Body of pancreas (tissue), 4 donors: ENCODE measurements around the gene GIGYF2. TPM values are rescaled to one million over a fixed set of nuclear protein-coding genes. Genes with fewer than 3 reads are reported as not detected.
"Not testable (repeated sequence)": the region's sequence is repeated elsewhere in the genome, so short reads cannot be mapped to it uniquely, and the experiment has no call there.

Source experiments
- ATAC-seq: fragments of 150-250 bp; one replicate; pipeline ENCODE4 v1.9.1; 2016
- DNase-seq, 4 donors: peaks; one replicate each; pipeline ENCODE4 v3.0.0-alpha.2; 2019
- H3K27ac ChIP-seq, 4 donors: fragments of 200-600 bp; sonication (generic); 1 replicate in 3 of 4; 2 replicates in 1 of 4; pipeline versions ENCODE4 v1.5.1 to v1.6.1; 2016 to 2019; ENCODE audit warnings: mild to moderate bottlenecking in 1 of 4, mixed read lengths in 1 of 4, moderate library complexity in 1 of 4
- H3K27me3 ChIP-seq, 2 donors: fragments of 200-600 bp; sonication (generic); one replicate each; pipeline ENCODE4 v1.6.0; 2016; ENCODE audit warnings: mild to moderate bottlenecking in 1 of 2
- H3K36me3 ChIP-seq, 2 donors: fragments of 200-600 bp; sonication (generic); replicated peaks in 1 of 2; 2 replicates each; pipeline ENCODE4 v1.5.1; 2016; ENCODE audit warnings: low read depth in 2 of 2; ENCODE audit not compliant: insufficient read depth in 1 of 2
- H3K4me1 ChIP-seq: fragments of 200-600 bp; sonication (generic); one replicate; pipeline ENCODE4 v1.6.0; 2016
- H3K4me3 ChIP-seq, 2 donors: fragments of 200-600 bp; sonication (generic); 1 replicate in 1 of 2; 2 replicates in 1 of 2; pipeline ENCODE4 v1.5.1; 2016 to 2019
- H3K9me3 ChIP-seq, 3 donors: fragments of 200-600 bp; sonication (generic); 1 replicate in 2 of 3; 2 replicates in 1 of 3; pipeline ENCODE4 v1.5.1; 2016
- CTCF ChIP-seq, 7 experiments: fragments of 450-650 bp in 4 of 7; fragments of 200-600 bp in 3 of 7; sonication (generic) in 3 of 7; IDR thresholded peaks; one replicate each; pipeline ENCODE4 v1.5.1; 2016 to 2019; ENCODE audit warnings: antibody characterized with exemption in 7 of 7
- POLR2A ChIP-seq, 3 donors: fragments of 450-650 bp; IDR thresholded peaks; one replicate each; pipeline ENCODE4 v1.6.1; 2016; ENCODE audit warnings: antibody characterized with exemption in 3 of 3, mild to moderate bottlenecking in 2 of 3
- WGBS, 2 donors: methylation state at CpG; one replicate each; pipeline ENCODE4 v1.1.5; 2017; 5-methylcytosine and 5-hydroxymethylcytosine counted together
- intact Hi-C: fragments of 100-400 bp; cut with DNase I; formaldehyde crosslinking; loops from one replicate; pipeline ENCODE4 v1.15.1; 2023
- total RNA-seq, 2 donors: library from RNA; depleted of rRNA; stranded (reverse); fragments of >200 nt; gene quantifications; one replicate each; pipeline ENCODE4 v1.1.0, GENCODE V29; 2016

The GIGYF2 gene
- total RNA-seq, 2 donors from 2014 or later, result 66.2 to 107 TPM

- no peak for ATAC-seq
- no peaks in the 10 kb centered on the region for H3K9me3 ChIP-seq
- intact Hi-C loops, result no loop called here
- no peak for TF ChIP-seq CTCF (IDR thresholded peaks at IDR 0.05)
- H3K27me3 ChIP-seq, result no peaks in the 10 kb centered on the region
- no peak for DNase-seq
- no peak overlapping the region for H3K27ac ChIP-seq
- H3K36me3 ChIP-seq, result peaks cover 0 to 2% of the 10 kb centered on the region in 2 donors
- H3K4me3 ChIP-seq, result no peak overlapping the region
- peaks cover 15% of the 10 kb centered on the region for H3K4me1 ChIP-seq
Measured at GRCh38 chr2:232713505-232713904, 16.4 kb downstream of the GIGYF2 start.

- peaks cover 15% of the 10 kb centered on the region for H3K4me1 ChIP-seq
- DNase-seq, result no peak
- peaks cover 0 to 2% of the 10 kb centered on the region in 2 donors for H3K36me3 ChIP-seq
- H3K9me3 ChIP-seq, result no peaks in the 10 kb centered on the region
- TF ChIP-seq CTCF (IDR thresholded peaks at IDR 0.05), result no peak
- TF ChIP-seq POLR2A (IDR thresholded peaks at IDR 0.05), result no peak
- no peak overlapping the region for H3K4me3 ChIP-seq
- H3K27ac ChIP-seq, result no peak overlapping the region
- 60 to 73% methylated on average over 3 of the region's 3 CpGs for WGBS, 2 donors
- H3K27me3 ChIP-seq, result no peaks in the 10 kb centered on the region
- ATAC-seq, result no peak
- intact Hi-C loops, result no loop called here
Measured at GRCh38 chr2:232714969-232715368, 17.8 kb downstream of the GIGYF2 start.

GRCh38 chr2:232720056-232720455, 22.9 kb downstream of the GIGYF2 start:
- DNase-seq, H3K27ac ChIP-seq, H3K4me3 ChIP-seq, intact Hi-C loops, H3K9me3 ChIP-seq, H3K27me3 ChIP-seq, ATAC-seq, H3K36me3 ChIP-seq: not testable (repeated sequence)
- peaks cover 19% of the 10 kb centered on the region for H3K4me1 ChIP-seq

- ATAC-seq (no peak), DNase-seq (no peak)
- Histone ChIP-seq H3K36me3 (peaks cover 0 to 6% of the 10 kb centered on the region in 2 donors), H3K4me3 (no peak overlapping the region), H3K4me1 (peaks cover 7% of the 10 kb centered on the region), H3K9me3 (no peaks in the 10 kb centered on the region), H3K27ac (no peak overlapping the region), H3K27me3 (no peaks in the 10 kb centered on the region)
- 76 to 86% methylated on average over 2 of the region's 2 CpGs for WGBS, 2 donors
- intact Hi-C loops, result no loop called here
- TF ChIP-seq POLR2A (IDR thresholded peaks at IDR 0.05), result no peak
- TF ChIP-seq CTCF (IDR thresholded peaks at IDR 0.05), result no peak
Measured at GRCh38 chr2:232721261-232721660, 24.1 kb downstream of the GIGYF2 start.

- peaks cover 0 to 6% of the 10 kb centered on the region in 2 donors for H3K36me3 ChIP-seq
- no peak overlapping the region for H3K4me3 ChIP-seq
- 83 to 87% methylated on average over 2 of the region's 2 CpGs for WGBS, 2 donors
- ATAC-seq (no peak), DNase-seq (no peak)
- H3K9me3 ChIP-seq, result no peaks in the 10 kb centered on the region
- H3K27me3 ChIP-seq, result no peaks in the 10 kb centered on the region
- intact Hi-C loops, result no loop called here
- H3K4me1 ChIP-seq, result peaks cover 5% of the 10 kb centered on the region
- no peak for TF ChIP-seq POLR2A (IDR thresholded peaks at IDR 0.05)
- TF ChIP-seq CTCF (IDR thresholded peaks at IDR 0.05), result no peak
- H3K27ac ChIP-seq, result no peak overlapping the region
Measured at GRCh38 chr2:232721882-232722281, 24.8 kb downstream of the GIGYF2 start.
